ENCODE results near the gene SLC38A8.

The SLC38A8 gene

GRCh38 chr16:84042308-84042878, at the start of gene SLC38A8:
TSS of gene SLC38A8 (minus strand) at chr16:84042795. CDS start at chr16:84042157, 638 bp downstream.
- ChIA-PET CTCF (no interaction called here), POLR2A (no interaction called here)
- TF ChIP-seq CTBP1 (IDR thresholded peaks at IDR 0.05; ENCODE audit: borderline replicate concordance) = no peak
- DNase-seq (ENCODE audit: extremely low spot score) = no peak

- ChIA-PET CTCF (no interaction called here), POLR2A (no interaction called here)
- TF ChIP-seq CTBP1 (IDR thresholded peaks at IDR 0.05; ENCODE audit: borderline replicate concordance) = no peak
- no peak for TF ChIP-seq LEF1 (IDR thresholded peaks at IDR 0.05; ENCODE audit: borderline replicate concordance)
- no peak for TF ChIP-seq ZNF384 (IDR thresholded peaks at IDR 0.05)
- no peak for TF ChIP-seq ELF4 (IDR thresholded peaks at IDR 0.05)
- TF ChIP-seq HDGF (IDR thresholded peaks at IDR 0.05; ENCODE audit: borderline replicate concordance) = no peak
- no peak for TF ChIP-seq PKNOX1 (IDR thresholded peaks at IDR 0.05)
- no peak for TF ChIP-seq SP1 (IDR thresholded peaks at IDR 0.05)
- no peak for TF ChIP-seq FOXA1 (IDR thresholded peaks at IDR 0.05)
- no peak for TF ChIP-seq NFRKB (IDR thresholded peaks at IDR 0.05)
- TF ChIP-seq SUZ12 (IDR thresholded peaks at IDR 0.05) = no peak
- no peak for TF ChIP-seq L3MBTL2 (conservative IDR thresholded peaks at IDR 0.05)
- no peak for TF ChIP-seq TARDBP (IDR thresholded peaks at IDR 0.05)
- no peak for TF ChIP-seq FOXK2 (IDR thresholded peaks at IDR 0.05)
- no peak for TF ChIP-seq FOXM1 (IDR thresholded peaks at IDR 0.05; ENCODE audit: borderline replicate concordance)
- TF ChIP-seq BHLHE40 (IDR thresholded peaks at IDR 0.05; ENCODE audit: borderline replicate concordance) = no peak
- no peak for DNase-seq (ENCODE audit: extremely low spot score)
These were observed 48.9 kb upstream of the SLC38A8 start for GRCh38 chr16:84091460-84091859.

DNA sequence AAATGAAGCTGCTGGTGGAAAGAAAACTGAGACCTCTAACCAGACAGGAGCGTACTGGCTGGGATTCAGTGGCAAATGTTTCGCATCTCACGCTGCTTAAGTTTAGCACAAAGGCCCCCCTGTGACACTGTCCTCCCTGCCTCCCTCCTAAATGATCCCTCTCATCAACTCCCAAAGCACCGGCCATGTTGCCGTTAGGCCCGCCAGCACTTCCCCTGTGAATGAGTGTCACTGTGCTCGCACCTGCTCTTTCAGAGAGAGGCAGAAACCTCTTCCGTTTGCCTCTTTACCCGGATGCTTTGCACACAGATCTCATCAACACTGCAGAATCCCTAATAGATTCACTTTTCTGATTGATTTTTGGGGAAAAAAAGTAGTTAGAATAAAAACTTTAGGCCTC, 47.6 kb upstream of the SLC38A8 start:
- CTCF ChIA-PET = no interaction called here
- TF ChIP-seq FOXA1 (IDR thresholded peaks at IDR 0.05) (no peak), FOXM1 (IDR thresholded peaks at IDR 0.05; ENCODE audit: borderline replicate concordance) (no peak), FOXK2 (IDR thresholded peaks at IDR 0.05) (no peak), PKNOX1 (IDR thresholded peaks at IDR 0.05) (no peak), ZNF384 (IDR thresholded peaks at IDR 0.05) (no peak), ELF4 (IDR thresholded peaks at IDR 0.05) (no peak), HDGF (IDR thresholded peaks at IDR 0.05; ENCODE audit: borderline replicate concordance) (no peak), BHLHE40 (IDR thresholded peaks at IDR 0.05; ENCODE audit: borderline replicate concordance) (no peak), L3MBTL2 (conservative IDR thresholded peaks at IDR 0.05) (no peak), ARNT (IDR thresholded peaks at IDR 0.05) (no peak), LEF1 (IDR thresholded peaks at IDR 0.05; ENCODE audit: borderline replicate concordance) (no peak)
- no peak for DNase-seq (ENCODE audit: extremely low spot score)

GRCh38 chr16:84088695-84089395, 46.2 kb upstream of the SLC38A8 start:
- no peak for DNase-seq (ENCODE audit: extremely low spot score)
- ChIA-PET CTCF (no interaction called here), POLR2A (no interaction called here)
- no peak for TF ChIP-seq ZNF384 (IDR thresholded peaks at IDR 0.05)
- TF ChIP-seq TARDBP (IDR thresholded peaks at IDR 0.05) = no peak
- TF ChIP-seq L3MBTL2 (conservative IDR thresholded peaks at IDR 0.05) = no peak
- TF ChIP-seq FOXM1 (IDR thresholded peaks at IDR 0.05; ENCODE audit: borderline replicate concordance) = no peak
- no peak for TF ChIP-seq FOXA1 (IDR thresholded peaks at IDR 0.05)
- TF ChIP-seq ARNT (IDR thresholded peaks at IDR 0.05) = no peak
- no peak for TF ChIP-seq SP1 (IDR thresholded peaks at IDR 0.05)

More for the DNA sequence above, 47.6 kb upstream of the SLC38A8 start:
- POLR2A ChIA-PET = no interaction called here

DNA sequence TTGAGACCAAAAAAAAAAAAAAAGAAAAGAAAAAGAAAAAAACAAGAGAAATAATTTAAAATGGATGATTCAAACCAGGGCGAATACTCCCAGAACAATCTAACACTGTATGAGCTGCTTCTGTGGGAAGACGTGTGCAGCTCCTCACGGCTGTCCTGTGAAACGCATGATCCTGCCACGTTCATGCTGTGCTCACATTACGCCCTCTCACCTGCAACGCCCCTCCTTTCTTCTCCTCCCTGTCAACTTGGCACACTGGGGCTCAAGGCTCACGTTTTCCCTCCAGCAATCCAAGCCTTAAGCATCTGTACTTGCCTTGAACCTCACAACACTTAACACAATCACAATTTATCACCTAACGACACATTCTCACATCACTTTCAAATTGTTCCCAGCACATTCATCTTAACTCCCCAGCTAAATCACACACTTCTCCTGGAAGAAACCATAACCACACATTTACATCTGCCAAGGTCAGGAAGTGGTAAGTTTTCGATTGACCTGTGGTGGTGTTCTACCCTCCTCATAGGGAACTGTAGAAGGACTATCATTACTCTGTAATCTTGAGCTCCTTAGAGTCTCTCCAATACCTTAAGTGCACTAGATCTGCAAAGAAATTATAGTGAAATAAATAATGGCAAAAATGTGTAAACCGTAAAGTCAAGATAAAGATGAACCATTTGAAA, 45.0 kb upstream of the SLC38A8 start:
- ChIA-PET CTCF (interaction anchor here (1.3 kb wide), 1 partner anchor 100 kb away, joined by 3 read pairs; no protein-coding TSS in a partner anchor), POLR2A (no interaction called here)
- DNase-seq (ENCODE audit: extremely low spot score) = no peak
- no peak for TF ChIP-seq PKNOX1 (IDR thresholded peaks at IDR 0.05)
- no peak for TF ChIP-seq CTBP1 (IDR thresholded peaks at IDR 0.05; ENCODE audit: borderline replicate concordance)
- TF ChIP-seq LEF1 (IDR thresholded peaks at IDR 0.05; ENCODE audit: borderline replicate concordance) = no peak
- no peak for TF ChIP-seq FOXA1 (IDR thresholded peaks at IDR 0.05)
- TF ChIP-seq ARNT (IDR thresholded peaks at IDR 0.05) = no peak
- no peak for TF ChIP-seq TARDBP (IDR thresholded peaks at IDR 0.05)
- TF ChIP-seq HDGF (IDR thresholded peaks at IDR 0.05; ENCODE audit: borderline replicate concordance) = no peak
- no peak for TF ChIP-seq L3MBTL2 (conservative IDR thresholded peaks at IDR 0.05)
- TF ChIP-seq FOXK2 (IDR thresholded peaks at IDR 0.05) = no peak
- TF ChIP-seq SUZ12 (IDR thresholded peaks at IDR 0.05) = no peak
- TF ChIP-seq ZNF384 (IDR thresholded peaks at IDR 0.05) = no peak
- no peak for TF ChIP-seq SP1 (IDR thresholded peaks at IDR 0.05)
- no peak for TF ChIP-seq ELF4 (IDR thresholded peaks at IDR 0.05)
- TF ChIP-seq BHLHE40 (IDR thresholded peaks at IDR 0.05; ENCODE audit: borderline replicate concordance) = no peak
- no peak for TF ChIP-seq NFRKB (IDR thresholded peaks at IDR 0.05)
- TF ChIP-seq FOXM1 (IDR thresholded peaks at IDR 0.05; ENCODE audit: borderline replicate concordance) = no peak

GRCh38 chr16:84087001-84087400, 44.4 kb upstream of the SLC38A8 start:
- TF ChIP-seq ELF4 (IDR thresholded peaks at IDR 0.05) (no peak), SUZ12 (IDR thresholded peaks at IDR 0.05) (no peak), ZNF384 (IDR thresholded peaks at IDR 0.05) (no peak), CTBP1 (IDR thresholded peaks at IDR 0.05; ENCODE audit: borderline replicate concordance) (no peak), TARDBP (IDR thresholded peaks at IDR 0.05) (no peak), FOXA1 (IDR thresholded peaks at IDR 0.05) (no peak), HDGF (IDR thresholded peaks at IDR 0.05; ENCODE audit: borderline replicate concordance) (no peak), PKNOX1 (IDR thresholded peaks at IDR 0.05) (no peak)
- DNase-seq (ENCODE audit: extremely low spot score) = no peak
- POLR2A ChIA-PET = no interaction called here
- CTCF ChIA-PET = interaction anchor here (1.3 kb wide), 1 partner anchor 100 kb away, joined by 3 read pairs; no protein-coding TSS in a partner anchor
